Globus pallidus (tissue), 1 donor: ENCODE data around the gene CEP72.

ENCODE experiments used
- DNase-seq: peaks from one replicate; pipeline ENCODE4 v3.0.0-alpha.2; 2015; ENCODE audit warnings: low spot score

CEP72 gene

GRCh38 chr5:659496-660263 lies 47.5 kb downstream of the CEP72 start:
- no peak for DNase-seq

- no peak for DNase-seq
These were observed 48.4 kb downstream of the CEP72 start for GRCh38 chr5:660491-661030.

GRCh38 chr5:661891-662750 lies 50.0 kb downstream of the CEP72 start:
- no peak for DNase-seq

- no peak for DNase-seq
These were observed 50.8 kb downstream of the CEP72 start for GRCh38 chr5:662751-663435.

- DNase-seq, result no peak
These were observed 51.5 kb downstream of the CEP72 start for GRCh38 chr5:663436-664342.

GRCh38 chr5:664343-664993 lies 52.3 kb downstream of the CEP72 start:
- DNase-seq, result no peak

GRCh38 chr5:664994-665360 lies 52.8 kb downstream of the CEP72 start:
- no peak for DNase-seq

GRCh38 chr5:665541-665955 lies 53.4 kb downstream of the CEP72 start:
- DNase-seq, result no peak

- no peak for DNase-seq
These were observed 54.0 kb downstream of the CEP72 start for GRCh38 chr5:665956-666711.

GRCh38 chr5:666816-667498 lies 54.8 kb downstream of the CEP72 start:
- no peak for DNase-seq

GRCh38 chr5:668283-668995 lies 56.3 kb downstream of the CEP72 start:
- peak; percentile 70 for DNase-seq

GRCh38 chr5:669111-669841 lies 57.1 kb downstream of the CEP72 start:
- DNase-seq, result peak; percentile 99

- DNase-seq, result no peak
These were observed 57.8 kb downstream of the CEP72 start for GRCh38 chr5:669842-670395.

- no peak for DNase-seq
These were observed 58.5 kb downstream of the CEP72 start for GRCh38 chr5:670396-671270.

GRCh38 chr5:671459-672328 lies 59.6 kb downstream of the CEP72 start:
- DNase-seq, result peak; percentile 90
